Activated T-helper 1 cell treated with anti-CD3 and anti-CD28 coated beads, Interleukin-2, amount 50 U/mL, for 16 hours (primary cell): ENCODE data around the gene ZNF668.
"Not testable (repeated sequence)": the region's sequence is repeated elsewhere in the genome, so short reads cannot be mapped to it uniquely, and the experiment has no call there.

Experiments
- DNase-seq, 2 donors: peaks; one replicate each; pipeline ENCODE4 v3.0.0-alpha.2; 2020; ENCODE audit warnings: low read depth in 1 of 2, low spot score in 1 of 2

Gene ZNF668

GRCh38 chr16:31100876-31101641 is 27.0 kb upstream of the ZNF668 start:
- DNase-seq = not testable (repeated sequence)

DNA sequence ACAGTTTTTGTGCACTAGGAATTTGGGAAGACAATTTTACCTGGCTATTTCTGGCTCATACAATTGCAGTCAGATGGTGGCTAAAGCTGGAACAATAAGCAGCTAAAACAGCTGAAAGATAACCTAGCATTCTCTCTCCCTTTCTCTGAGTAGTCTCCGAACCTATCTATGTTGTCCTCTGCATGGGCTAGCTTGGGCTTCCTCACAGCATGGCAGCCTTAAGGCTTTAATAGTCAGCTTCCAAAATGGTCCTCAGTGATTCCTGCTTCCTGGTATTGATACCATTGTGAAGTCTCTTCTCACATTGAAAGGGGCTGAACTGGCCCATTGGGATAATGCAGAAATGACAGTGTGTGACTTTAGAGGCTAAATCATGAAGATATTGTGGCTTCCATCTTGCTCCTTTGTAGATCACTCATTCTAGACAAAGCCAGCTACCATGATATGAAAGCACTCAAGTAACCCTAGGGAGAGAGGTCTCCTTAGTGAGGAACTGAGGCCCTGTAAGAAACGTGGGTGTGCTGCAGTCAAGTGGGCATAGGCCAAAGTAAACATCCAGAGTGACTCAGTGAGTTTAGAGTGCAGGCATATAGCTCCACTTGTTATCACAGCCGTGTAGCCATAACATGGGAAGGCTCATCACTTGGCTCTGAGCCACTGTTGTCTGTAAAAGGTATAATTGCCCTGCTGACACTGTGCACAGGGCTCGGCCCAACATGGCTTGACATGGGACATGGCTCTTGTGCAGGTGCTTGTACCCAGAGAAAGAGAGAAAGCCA is 26.0 kb upstream of the ZNF668 start:
- no peak for DNase-seq

- peak; percentile 77 to 80 for DNase-seq
Observed at GRCh38 chr16:31094424-31095120, 20.5 kb upstream of the ZNF668 start, which contains the start of gene VKORC1. TSS of gene VKORC1 (minus strand) at chr16:31094797. CDS start at chr16:31094729, 68 bp downstream.

DNA sequence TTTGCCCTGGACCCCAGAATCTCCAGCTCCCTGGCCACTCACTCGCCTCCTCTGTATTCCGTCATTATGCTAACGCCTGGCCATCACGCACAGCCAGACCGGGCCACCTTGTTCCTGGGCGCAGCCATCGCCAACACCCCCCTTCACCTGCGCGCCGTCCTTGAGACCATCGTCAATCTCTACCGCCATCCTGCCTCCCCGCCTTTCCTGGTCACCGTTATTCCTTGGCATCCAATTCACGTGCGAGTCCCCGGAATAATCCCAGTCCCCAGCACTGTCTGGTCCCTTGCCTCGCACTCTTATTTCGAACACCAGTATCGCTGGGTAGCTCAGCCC is 20.0 kb upstream of the ZNF668 start:
- no peak for DNase-seq

GRCh38 chr16:31093132-31093703 is 19.2 kb upstream of the ZNF668 start:
- no peak for DNase-seq

- no peak for DNase-seq
Observed at GRCh38 chr16:31092330-31092729, 18.3 kb upstream of the ZNF668 start.

GRCh38 chr16:31090540-31090939 is 16.5 kb upstream of the ZNF668 start:
- no peak for DNase-seq

DNA sequence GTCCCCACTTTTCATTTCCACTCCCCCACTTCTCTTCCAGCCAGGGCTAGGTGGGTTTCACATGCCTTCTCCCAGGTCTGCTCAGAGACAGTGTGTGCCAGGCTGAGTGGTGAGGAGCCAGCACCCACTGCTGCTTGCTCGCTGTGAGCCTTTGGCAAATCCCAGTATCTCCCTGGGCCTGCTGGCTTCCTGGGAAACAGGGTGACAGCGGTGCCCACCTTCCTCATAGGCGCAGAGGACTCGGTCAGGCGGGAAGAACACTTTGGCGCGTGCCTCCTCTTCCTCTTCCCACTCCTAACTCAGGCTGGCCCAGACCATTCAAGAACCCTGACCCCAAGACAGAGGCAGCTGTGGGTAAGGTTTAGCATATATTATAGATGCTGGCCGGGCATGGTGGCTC is 15.2 kb upstream of the ZNF668 start:
- no peak for DNase-seq

DNA sequence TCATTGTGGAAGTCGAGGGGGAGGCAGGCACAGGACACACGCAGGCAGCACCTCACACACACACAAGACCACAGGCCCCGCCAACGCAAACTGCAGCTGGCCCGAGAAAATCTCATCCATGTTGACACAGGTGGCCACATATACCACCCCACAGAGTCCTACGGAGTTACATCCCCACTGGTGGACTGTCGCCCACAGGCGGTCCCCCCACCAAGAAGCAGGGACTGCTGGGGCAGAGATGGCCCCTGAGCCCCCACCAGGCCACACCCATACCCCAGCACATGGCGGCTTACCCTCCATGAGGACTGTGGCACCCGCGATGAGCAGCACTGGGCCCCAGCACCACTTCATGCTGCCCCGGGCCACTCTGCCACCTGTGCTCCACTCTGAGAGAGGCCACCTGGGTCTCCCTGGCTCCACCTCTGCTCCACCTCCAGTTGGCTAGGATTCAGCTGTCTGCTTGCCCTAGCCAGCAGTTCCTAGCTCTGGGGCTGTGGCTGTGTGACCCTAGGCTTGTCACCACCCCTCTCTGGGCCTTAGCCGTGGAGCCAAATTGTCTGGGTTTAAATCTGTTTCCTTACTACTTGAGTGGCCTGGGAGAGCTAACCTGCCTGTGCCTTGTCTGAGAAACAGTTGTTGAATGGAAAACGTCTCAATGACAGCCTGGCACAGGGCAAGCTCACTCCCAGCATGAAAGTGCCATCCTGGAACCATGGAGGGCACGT is 14.6 kb upstream of the ZNF668 start, which contains the start of gene PRSS53:
Gene PRSS53 (minus strand): TSS at position 485 of the 725 bp plus-strand sequence. CDS start 134 bp downstream, at position 351.
- no peak for DNase-seq

DNA sequence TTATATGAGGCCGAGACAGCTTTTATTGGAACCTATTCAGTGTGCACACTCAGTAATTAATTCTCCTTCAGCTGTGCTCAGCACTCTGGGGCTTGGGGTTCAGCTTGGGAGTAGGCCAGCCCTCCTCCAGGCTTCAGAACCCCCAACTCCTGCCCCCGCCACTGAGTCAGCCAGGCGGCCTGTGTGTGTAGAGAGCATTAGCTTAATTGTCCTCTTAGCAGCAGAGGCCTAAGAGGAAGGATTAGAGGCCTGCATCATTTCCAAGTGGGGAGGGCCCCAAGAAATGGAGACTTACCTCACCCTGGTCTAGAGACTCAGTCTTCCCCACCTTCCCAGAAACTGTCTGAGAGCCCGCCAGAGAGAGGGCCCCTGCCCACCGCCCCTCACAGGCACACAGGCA is 13.9 kb upstream of the ZNF668 start:
- DNase-seq = no peak

DNA sequence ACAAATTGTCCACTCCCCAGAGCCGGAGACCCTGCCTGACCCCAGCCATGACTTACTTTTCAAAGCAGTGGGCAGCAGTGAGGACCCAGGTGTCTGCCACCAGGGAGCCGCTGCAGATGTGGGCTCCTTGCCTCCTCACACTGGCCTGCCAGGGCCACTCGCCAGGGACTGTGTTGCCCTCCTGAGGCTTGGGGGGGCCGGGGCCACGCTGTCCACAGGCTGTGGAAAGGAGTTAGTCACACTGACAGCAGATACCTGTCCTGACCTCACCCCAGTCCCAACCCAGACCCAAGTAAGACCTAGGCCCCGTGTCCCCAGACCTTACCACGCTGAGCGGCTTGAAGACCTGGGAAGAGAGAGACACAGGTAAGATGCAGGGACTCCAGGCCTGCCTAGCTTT is 13.4 kb upstream of the ZNF668 start:
- DNase-seq = no peak

- no peak for DNase-seq
Observed at GRCh38 chr16:31086629-31086906, 12.5 kb upstream of the ZNF668 start.

GRCh38 chr16:31085873-31086628 is 12.0 kb upstream of the ZNF668 start:
- DNase-seq = no peak

GRCh38 chr16:31085411-31085810 is 11.4 kb upstream of the ZNF668 start:
- no peak for DNase-seq

GRCh38 chr16:31084584-31085302 is 10.7 kb upstream of the ZNF668 start:
- no peak for DNase-seq

DNA sequence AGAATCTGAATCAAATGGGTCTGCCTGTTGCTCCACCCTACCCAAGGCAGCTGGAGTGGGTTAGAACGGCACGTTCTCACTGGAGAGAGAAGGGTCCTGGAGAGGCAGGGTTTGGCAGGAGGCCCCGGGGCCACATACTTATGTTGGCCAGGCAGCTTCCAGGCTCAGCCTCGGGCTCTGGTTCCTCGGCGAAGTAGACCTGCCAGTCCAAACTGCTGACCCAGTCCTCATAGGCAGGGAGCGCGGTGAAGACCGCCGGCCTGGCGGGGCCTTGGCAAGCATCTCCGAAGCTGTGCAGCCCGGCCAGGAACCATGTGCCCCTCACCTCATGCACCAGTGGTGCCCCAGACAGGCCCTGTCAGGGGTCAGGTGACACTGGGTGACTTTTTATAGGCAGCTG is 9.9 kb upstream of the ZNF668 start:
- DNase-seq = no peak

DNA sequence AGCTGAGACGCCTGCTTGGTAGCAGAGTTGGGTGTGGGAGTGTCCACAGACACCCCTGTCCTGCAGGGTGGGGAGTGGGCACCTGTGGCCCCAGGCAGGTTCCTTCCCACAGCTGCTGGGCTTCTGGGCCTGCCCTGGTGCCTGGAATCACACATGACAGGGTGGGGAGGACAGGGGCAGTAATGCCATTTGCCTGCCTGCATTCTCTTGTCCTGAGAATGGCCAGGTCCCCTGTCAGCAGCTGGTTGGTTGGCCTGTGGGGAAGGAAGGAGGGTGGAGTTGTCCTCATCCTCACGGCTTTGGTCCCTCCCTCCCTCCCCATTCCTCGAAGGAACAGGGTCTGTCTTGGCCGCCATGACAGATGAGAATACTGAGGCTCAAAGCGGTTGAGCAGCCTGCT is 9.5 kb upstream of the ZNF668 start:
- DNase-seq = no peak

DNA sequence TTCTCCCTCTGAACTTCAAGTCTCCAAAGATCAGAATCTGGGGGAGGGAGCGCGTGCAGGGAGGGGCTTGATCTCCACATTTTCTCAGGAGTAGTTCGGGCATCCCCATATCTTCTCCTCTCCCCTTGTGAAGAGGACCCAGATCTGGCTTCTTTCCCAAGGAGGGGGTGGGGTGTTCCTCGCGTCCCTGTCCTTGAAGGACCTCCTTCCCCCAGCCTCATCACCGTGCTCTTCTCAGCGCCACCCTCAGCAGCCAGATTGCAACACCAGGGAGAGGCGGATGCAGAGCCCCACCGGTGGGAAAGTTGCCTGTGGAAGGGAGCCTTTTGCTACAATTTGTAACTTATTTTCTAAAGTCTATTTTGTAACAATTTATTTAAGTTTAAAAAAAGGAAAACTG is 9.0 kb upstream of the ZNF668 start:
- no peak for DNase-seq

- DNase-seq = no peak
Observed at GRCh38 chr16:31082368-31083045, 8.5 kb upstream of the ZNF668 start.
